ENCODE measurements around the gene GART. TPM values are rescaled to one million over a fixed set of nuclear protein-coding genes. Genes with fewer than 3 reads are reported as not detected.

The GART gene
- total RNA-seq, 6 experiments from 2014 or later = 23.0 to 93.5 (median 39.3) TPM

- 87% methylated on average over 5 of the region's 5 CpGs for WGBS (ENCODE audit: insufficient coverage, low coverage, low lambda C conversion rate, missing lambda C conversion rate)
- no peak for DNase-seq
- H3K27ac ChIP-seq = no peak overlapping the region
- ATAC-seq = no peak
- no peaks in the 10 kb centered on the region for H3K4me1 ChIP-seq
- peaks cover 0 to 55% (median 19%) of the 10 kb centered on the region in 4 donors for H3K36me3 ChIP-seq
- no peaks in the 10 kb centered on the region for H3K9me3 ChIP-seq
- H3K27me3 ChIP-seq = no peaks in the 10 kb centered on the region
- no peak overlapping the region for H3K4me3 ChIP-seq
- TF ChIP-seq CTCF (IDR thresholded peaks at IDR 0.05) = no peak
- TF ChIP-seq POLR2A (IDR thresholded peaks at IDR 0.05) = no peak
- intact Hi-C loops (cut with DNase I) = no loop called here
Measured at GRCh38 chr21:33522297-33522952, 19.5 kb downstream of the GART start.

- 96% methylated on average over 4 of the region's 4 CpGs for WGBS (ENCODE audit: insufficient coverage, low coverage, low lambda C conversion rate, missing lambda C conversion rate)
- intact Hi-C loops (cut with DNase I) = no loop called here
- Histone ChIP-seq H3K9me3 (no peaks in the 10 kb centered on the region), H3K4me3 (no peak overlapping the region), H3K4me1 (no peaks in the 10 kb centered on the region), H3K36me3 (peaks cover 0 to 66% (median 23%) of the 10 kb centered on the region in 4 donors), H3K27ac (no peak overlapping the region), H3K27me3 (no peaks in the 10 kb centered on the region)
- DNase-seq (no peak), ATAC-seq (no peak)
- TF ChIP-seq POLR2A (IDR thresholded peaks at IDR 0.05) (no peak), CTCF (IDR thresholded peaks at IDR 0.05) (no peak)
Measured at GRCh38 chr21:33518899-33519298, 23.0 kb downstream of the GART start.

- peak in 2 of 4 donors; percentile 29 to 52 for ATAC-seq
Measured at GRCh38 chr21:33514229-33514628, 27.7 kb downstream of the GART start.

DNA sequence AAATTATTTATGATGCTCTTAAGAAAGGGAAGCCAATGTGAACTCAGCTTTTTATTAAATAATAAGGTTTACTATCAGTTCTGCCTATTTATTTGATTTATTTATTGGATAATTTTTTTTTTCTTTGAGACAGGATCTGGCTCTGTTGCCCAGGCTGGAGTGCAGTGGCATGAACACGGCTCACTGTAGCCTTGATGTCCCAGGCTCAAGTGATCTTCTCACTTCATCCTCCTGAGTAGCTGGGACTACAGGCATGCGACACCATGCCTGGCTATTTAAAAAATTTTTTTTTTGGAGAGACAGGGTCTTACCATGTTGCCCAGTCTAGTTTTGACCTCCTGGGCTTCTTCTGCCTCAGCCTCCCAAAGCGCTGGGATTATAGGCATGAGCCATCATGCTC, 29.4 kb downstream of the GART start:
- WGBS (ENCODE audit: insufficient coverage, low coverage, low lambda C conversion rate, missing lambda C conversion rate) = 87% methylated on average over 3 of the region's 3 CpGs
- no peaks in the 10 kb centered on the region for H3K27me3 ChIP-seq
- TF ChIP-seq CTCF (IDR thresholded peaks at IDR 0.05) = no peak
- no peak for TF ChIP-seq POLR2A (IDR thresholded peaks at IDR 0.05)
- intact Hi-C loops (cut with DNase I) = no loop called here
- no peak overlapping the region for H3K4me3 ChIP-seq
- no peaks in the 10 kb centered on the region for H3K4me1 ChIP-seq
- H3K27ac ChIP-seq = no peak overlapping the region
- no peaks in the 10 kb centered on the region for H3K9me3 ChIP-seq
- DNase-seq (no peak), ATAC-seq (no peak)
- peaks cover 0 to 81% (median 27%) of the 10 kb centered on the region in 4 donors for H3K36me3 ChIP-seq

More at GRCh38 chr21:33514229-33514628, 27.7 kb downstream of the GART start:
- H3K9me3 ChIP-seq = no peaks in the 10 kb centered on the region
- DNase-seq = no peak
- peaks cover 0 to 87% (median 32%) of the 10 kb centered on the region in 4 donors for H3K36me3 ChIP-seq
- intact Hi-C loops (cut with DNase I) = no loop called here
- no peak overlapping the region for H3K4me3 ChIP-seq
- H3K27me3 ChIP-seq = no peaks in the 10 kb centered on the region
- WGBS (ENCODE audit: insufficient coverage, low coverage, low lambda C conversion rate, missing lambda C conversion rate) = 86% methylated on average over 2 of the region's 2 CpGs
- no peak overlapping the region for H3K27ac ChIP-seq
- H3K4me1 ChIP-seq = no peaks in the 10 kb centered on the region
- TF ChIP-seq POLR2A (IDR thresholded peaks at IDR 0.05) (no peak), CTCF (IDR thresholded peaks at IDR 0.05) (no peak)
